ENCODE results near the gene RPL34. TPM values are rescaled to one million over a fixed set of nuclear protein-coding genes. Genes with fewer than 3 reads are reported as not detected.

RPL34 gene
- total RNA-seq, 3 donors from 2014 or later: 907 to 1,723 (median 1,620) TPM

DNA sequence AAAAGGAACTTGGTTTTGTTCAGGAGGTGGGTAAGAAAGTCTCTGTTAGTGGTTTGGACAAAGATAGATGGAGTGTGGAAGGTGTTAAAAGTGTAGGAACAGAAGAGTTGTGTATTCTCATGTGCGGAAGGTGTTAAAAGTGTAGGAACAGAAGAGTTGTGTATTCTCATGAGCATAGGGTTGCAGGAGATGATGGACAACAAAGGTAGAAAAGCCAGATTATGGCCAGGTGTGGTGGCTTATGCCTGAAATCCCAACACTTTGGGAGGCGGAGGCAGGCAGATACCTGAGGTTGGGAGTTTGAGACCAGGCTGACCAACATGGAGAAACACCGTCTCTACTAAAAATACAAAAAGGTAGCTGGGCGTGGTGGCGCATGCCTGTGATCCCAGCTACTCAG lies 2.5 kb downstream of the RPL34 start:
- H3K4me1 ChIP-seq: peaks cover 0 to 14% of the 10 kb centered on the region in 2 donors
- intact Hi-C loops (cut with DNase I; ENCODE audit: low total_unique reads): no loop called here
- H3K9me3 ChIP-seq: no peaks in the 10 kb centered on the region
- no peaks in the 10 kb centered on the region for H3K36me3 ChIP-seq
- H3K27ac ChIP-seq: no peak overlapping the region
- no peak for TF ChIP-seq POLR2AphosphoS5 (IDR thresholded peaks at IDR 0.05)
- TF ChIP-seq POLR2A (IDR thresholded peaks at IDR 0.05): no peak
- TF ChIP-seq CTCF (IDR thresholded peaks at IDR 0.05): no peak
- H3K27me3 ChIP-seq: no peaks in the 10 kb centered on the region
- no peak for DNase-seq (ENCODE audit: low spot score in 2 of 2)
- H3K4me3 ChIP-seq: no peak overlapping the region

DNA sequence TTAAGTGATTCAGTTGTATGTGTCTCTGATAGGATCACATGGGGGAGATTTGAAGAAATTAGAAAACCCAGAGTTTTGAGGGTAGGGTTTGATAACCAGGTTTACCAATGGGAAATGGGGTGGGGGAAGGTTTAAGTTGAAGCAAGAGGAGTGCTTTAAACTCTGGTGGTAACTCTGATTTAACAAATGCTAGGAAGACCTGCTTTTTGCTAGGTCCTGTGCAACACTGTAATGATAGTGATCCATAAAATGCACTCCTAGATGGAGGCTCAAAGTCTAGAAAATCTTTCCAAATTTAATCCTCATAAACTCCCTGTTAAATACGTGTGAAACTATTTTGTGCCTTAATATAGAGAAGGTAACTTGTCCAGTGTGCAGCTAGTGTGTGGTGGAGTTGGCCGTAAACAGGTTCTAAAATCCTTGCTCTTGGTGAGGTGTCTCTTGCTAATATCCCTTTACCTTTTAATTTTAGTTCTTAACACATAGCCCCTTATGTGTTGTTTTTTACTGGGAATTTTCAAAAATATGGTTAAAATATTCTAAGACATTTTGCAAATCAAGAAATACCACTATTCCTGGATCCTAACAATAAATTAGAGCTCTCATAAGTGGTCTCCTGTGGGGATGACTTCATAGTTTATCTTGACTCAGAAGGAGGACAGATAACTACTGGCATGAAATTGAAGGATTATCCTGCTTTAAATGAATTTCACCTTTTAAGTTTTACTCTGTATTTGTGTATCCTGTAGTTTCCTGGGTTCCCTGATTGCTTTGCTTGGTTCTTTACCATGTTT lies 4.1 kb downstream of the RPL34 start:
- Histone ChIP-seq H3K9me3 (no peaks in the 10 kb centered on the region), H3K4me3 (no peak overlapping the region), H3K36me3 (no peaks in the 10 kb centered on the region), H3K27ac (no peak overlapping the region), H3K4me1 (peaks cover 0 to 14% of the 10 kb centered on the region in 2 donors), H3K27me3 (no peaks in the 10 kb centered on the region)
- no peak for TF ChIP-seq POLR2A (IDR thresholded peaks at IDR 0.05)
- no peak for TF ChIP-seq CTCF (IDR thresholded peaks at IDR 0.05)
- no peak for TF ChIP-seq POLR2AphosphoS5 (IDR thresholded peaks at IDR 0.05)
- intact Hi-C loops (cut with DNase I; ENCODE audit: low total_unique reads): no loop called here
- no peak for DNase-seq (ENCODE audit: low spot score in 2 of 2)

DNA sequence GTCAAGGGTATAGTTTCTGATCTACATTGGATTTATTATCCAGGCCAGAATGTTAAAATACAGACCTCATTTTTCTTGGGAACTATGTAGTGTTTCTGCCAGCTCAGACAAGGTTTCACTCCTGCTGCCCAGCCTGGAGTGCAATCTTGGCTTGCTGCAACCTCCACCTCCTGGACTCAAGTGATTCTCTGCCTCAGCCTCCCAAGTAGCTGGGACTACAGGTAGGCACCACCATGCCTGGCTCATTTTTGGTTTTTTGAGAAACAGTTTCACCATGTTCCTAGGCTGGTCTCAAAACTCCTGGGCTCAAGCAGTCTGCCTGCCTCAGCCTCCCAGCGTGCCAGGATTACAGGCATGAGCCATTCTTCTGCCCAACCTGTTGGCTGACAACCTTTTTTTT lies 5.7 kb downstream of the RPL34 start:
- DNase-seq (ENCODE audit: low spot score in 2 of 2): no peak
- Histone ChIP-seq H3K4me3 (no peak overlapping the region), H3K4me1 (peaks cover 0 to 14% of the 10 kb centered on the region in 2 donors), H3K9me3 (no peaks in the 10 kb centered on the region), H3K36me3 (no peaks in the 10 kb centered on the region), H3K27ac (no peak overlapping the region), H3K27me3 (no peaks in the 10 kb centered on the region)
- TF ChIP-seq CTCF (IDR thresholded peaks at IDR 0.05) (no peak), POLR2AphosphoS5 (IDR thresholded peaks at IDR 0.05) (no peak), POLR2A (IDR thresholded peaks at IDR 0.05) (no peak)
- intact Hi-C loops (cut with DNase I; ENCODE audit: low total_unique reads): no loop called here

GRCh38 chr4:108628411-108628810 lies 8.0 kb downstream of the RPL34 start:
- H3K4me1 ChIP-seq: no peaks in the 10 kb centered on the region
- TF ChIP-seq POLR2A (IDR thresholded peaks at IDR 0.05) (no peak), CTCF (IDR thresholded peaks at IDR 0.05) (no peak), POLR2AphosphoS5 (IDR thresholded peaks at IDR 0.05) (no peak)
- H3K4me3 ChIP-seq: no peak overlapping the region
- intact Hi-C loops (cut with DNase I; ENCODE audit: low total_unique reads): no loop called here
- no peak overlapping the region for H3K27ac ChIP-seq
- no peak for DNase-seq (ENCODE audit: low spot score in 2 of 2)
- no peaks in the 10 kb centered on the region for H3K9me3 ChIP-seq
- H3K36me3 ChIP-seq: no peaks in the 10 kb centered on the region
- no peaks in the 10 kb centered on the region for H3K27me3 ChIP-seq

DNA sequence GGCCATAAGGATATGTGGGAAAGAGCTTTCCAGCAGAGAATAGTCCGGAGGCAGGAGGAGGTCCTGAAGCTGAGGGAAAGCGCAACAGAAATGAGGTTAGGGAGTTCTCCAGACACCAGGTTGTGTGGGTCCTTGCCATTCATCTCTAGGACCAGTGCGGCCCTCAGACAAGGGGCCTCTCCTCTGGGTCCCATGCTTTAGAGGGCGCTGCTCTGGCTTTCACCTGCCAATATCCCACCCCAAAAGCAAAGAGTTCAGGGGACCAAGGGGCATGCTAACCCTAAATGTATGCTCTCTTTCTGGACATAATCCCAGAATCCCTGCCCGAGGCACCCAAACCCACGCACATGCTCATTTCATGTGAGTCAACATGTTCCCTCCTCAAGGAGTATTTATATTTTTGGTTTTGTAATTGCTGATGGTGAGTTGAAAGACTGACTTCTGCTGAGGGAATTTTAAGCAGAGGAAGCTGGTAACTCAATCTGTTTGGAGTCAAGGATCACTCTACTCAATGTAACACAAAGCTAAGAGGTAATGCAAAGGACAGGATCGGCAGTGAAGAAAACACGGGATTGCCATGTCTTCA lies 14.8 kb downstream of the RPL34 start:
- no peak for DNase-seq (ENCODE audit: low spot score in 2 of 2)
- no peaks in the 10 kb centered on the region for H3K36me3 ChIP-seq
- intact Hi-C loops (cut with DNase I; ENCODE audit: low total_unique reads): no loop called here
- H3K9me3 ChIP-seq: no peaks in the 10 kb centered on the region
- no peak for TF ChIP-seq CTCF (IDR thresholded peaks at IDR 0.05)
- no peaks in the 10 kb centered on the region for H3K4me1 ChIP-seq
- H3K4me3 ChIP-seq: no peak overlapping the region
- H3K27ac ChIP-seq: no peak overlapping the region
- H3K27me3 ChIP-seq: no peaks in the 10 kb centered on the region
